ENCODE results near the gene TAB2. TPM values are rescaled to one million over a fixed set of nuclear protein-coding genes. Genes with fewer than 3 reads are reported as not detected.

The TAB2 gene
- total RNA-seq, 4 donors from 2014 or later, result 80.2 to 98.8 (median 91.2) TPM

- Histone ChIP-seq H3K9me3 (no peaks in the 10 kb centered on the region), H3K4me3 (no peak overlapping the region), H3K27me3 (no peaks in the 10 kb centered on the region), H3K36me3 (no peaks in the 10 kb centered on the region), H3K27ac (replicated peaks in 1 of 4) (peak overlapping the region; percentile 11 to 49 (median 15)), H3K4me1 (peaks cover 44 to 83% (median 75%) of the 10 kb centered on the region in 4 donors)
- DNase-seq (ENCODE audit: extremely low spot score), result no peak
- intact Hi-C loops (cut with DNase I), result no loop called here
- TF ChIP-seq, protein P1, sequence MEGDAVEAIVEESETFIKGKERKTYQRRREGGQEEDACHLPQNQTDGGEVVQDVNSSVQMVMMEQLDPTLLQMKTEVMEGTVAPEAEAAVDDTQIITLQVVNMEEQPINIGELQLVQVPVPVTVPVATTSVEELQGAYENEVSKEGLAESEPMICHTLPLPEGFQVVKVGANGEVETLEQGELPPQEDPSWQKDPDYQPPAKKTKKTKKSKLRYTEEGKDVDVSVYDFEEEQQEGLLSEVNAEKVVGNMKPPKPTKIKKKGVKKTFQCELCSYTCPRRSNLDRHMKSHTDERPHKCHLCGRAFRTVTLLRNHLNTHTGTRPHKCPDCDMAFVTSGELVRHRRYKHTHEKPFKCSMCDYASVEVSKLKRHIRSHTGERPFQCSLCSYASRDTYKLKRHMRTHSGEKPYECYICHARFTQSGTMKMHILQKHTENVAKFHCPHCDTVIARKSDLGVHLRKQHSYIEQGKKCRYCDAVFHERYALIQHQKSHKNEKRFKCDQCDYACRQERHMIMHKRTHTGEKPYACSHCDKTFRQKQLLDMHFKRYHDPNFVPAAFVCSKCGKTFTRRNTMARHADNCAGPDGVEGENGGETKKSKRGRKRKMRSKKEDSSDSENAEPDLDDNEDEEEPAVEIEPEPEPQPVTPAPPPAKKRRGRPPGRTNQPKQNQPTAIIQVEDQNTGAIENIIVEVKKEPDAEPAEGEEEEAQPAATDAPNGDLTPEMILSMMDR (IDR thresholded peaks at IDR 0.05), result no peak
- TF ChIP-seq POLR2A (IDR thresholded peaks at IDR 0.05; ENCODE audit: low read depth) (no peak), POLR2AphosphoS5 (IDR thresholded peaks at IDR 0.05) (no peak), EP300 (IDR thresholded peaks at IDR 0.05) (no peak)
- WGBS, result 18% methylated on average over 2 of the region's 2 CpGs
These were observed 5.8 kb downstream of the TAB2 start for GRCh38 chr6:149323353-149323752.

GRCh38 chr6:149323925-149324324, 6.4 kb downstream of the TAB2 start:
- 42% methylated on average over 2 of the region's 2 CpGs for WGBS
- peak overlapping the region; percentile 11 to 49 (median 15) for H3K27ac ChIP-seq (replicated peaks in 1 of 4)
- H3K36me3 ChIP-seq, result no peaks in the 10 kb centered on the region
- intact Hi-C loops (cut with DNase I), result no loop called here
- H3K9me3 ChIP-seq, result no peaks in the 10 kb centered on the region
- no peak overlapping the region for H3K4me3 ChIP-seq
- TF ChIP-seq, protein P1 (IDR thresholded peaks at IDR 0.05), result no peak
- no peak for TF ChIP-seq EP300 (IDR thresholded peaks at IDR 0.05)
- no peak for TF ChIP-seq POLR2AphosphoS5 (IDR thresholded peaks at IDR 0.05)
- TF ChIP-seq POLR2A (IDR thresholded peaks at IDR 0.05; ENCODE audit: low read depth), result no peak
- H3K27me3 ChIP-seq, result no peaks in the 10 kb centered on the region
- H3K4me1 ChIP-seq, result peaks cover 46 to 87% (median 81%) of the 10 kb centered on the region in 4 donors
- DNase-seq (ENCODE audit: extremely low spot score), result no peak

GRCh38 chr6:149324428-149324827, 6.9 kb downstream of the TAB2 start:
- TF ChIP-seq POLR2AphosphoS5 (IDR thresholded peaks at IDR 0.05) (no peak), POLR2A (IDR thresholded peaks at IDR 0.05; ENCODE audit: low read depth) (no peak), EP300 (IDR thresholded peaks at IDR 0.05) (no peak)
- TF ChIP-seq, protein P1 (IDR thresholded peaks at IDR 0.05), result no peak
- intact Hi-C loops (cut with DNase I), result no loop called here
- Histone ChIP-seq H3K36me3 (no peaks in the 10 kb centered on the region), H3K9me3 (no peaks in the 10 kb centered on the region), H3K27me3 (no peaks in the 10 kb centered on the region), H3K27ac (replicated peaks in 1 of 4) (peak overlapping the region in 2 of 4 donors; percentile 9 to 49), H3K4me1 (peaks cover 44 to 87% (median 81%) of the 10 kb centered on the region in 4 donors), H3K4me3 (no peak overlapping the region)
- DNase-seq (ENCODE audit: extremely low spot score), result no peak

DNA sequence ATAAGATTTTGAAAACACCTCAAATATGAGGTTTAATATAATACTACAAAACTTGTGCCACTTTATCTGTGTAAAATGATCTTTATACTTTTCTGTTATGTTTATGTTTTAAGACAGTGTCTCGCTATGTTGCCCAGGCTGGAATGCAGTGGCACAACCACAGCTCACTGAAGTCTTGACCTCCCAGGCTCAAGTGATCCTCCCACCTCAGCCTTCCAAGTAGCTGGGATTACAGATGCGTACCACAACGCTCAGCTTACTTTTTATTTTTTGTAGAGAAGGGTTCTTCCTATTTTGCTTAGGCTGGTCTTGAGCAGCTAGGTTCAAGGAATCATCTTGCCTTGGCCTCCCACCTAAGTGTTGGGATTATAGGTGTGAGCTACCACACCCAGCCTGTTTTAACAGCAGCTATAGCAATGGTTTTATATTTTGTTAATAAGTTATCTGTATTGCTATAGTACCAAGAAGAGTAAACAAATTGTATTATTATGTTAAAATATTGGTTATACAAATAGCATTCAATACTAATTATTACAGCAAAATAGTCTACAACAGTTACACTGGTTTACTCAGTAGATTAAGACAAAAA, 8.2 kb downstream of the TAB2 start:
- H3K27ac ChIP-seq (replicated peaks in 1 of 4), result no peak overlapping the region
- no peak overlapping the region for H3K4me3 ChIP-seq
- no peaks in the 10 kb centered on the region for H3K36me3 ChIP-seq
- no peaks in the 10 kb centered on the region for H3K27me3 ChIP-seq
- DNase-seq (ENCODE audit: extremely low spot score), result no peak
- WGBS, result 85% methylated on average over 3 of the region's 3 CpGs
- H3K4me1 ChIP-seq, result peaks cover 46 to 81% (median 76%) of the 10 kb centered on the region in 4 donors
- TF ChIP-seq, protein P1 (IDR thresholded peaks at IDR 0.05), result no peak
- TF ChIP-seq EP300 (IDR thresholded peaks at IDR 0.05), result no peak
- TF ChIP-seq POLR2AphosphoS5 (IDR thresholded peaks at IDR 0.05), result no peak
- H3K9me3 ChIP-seq, result no peaks in the 10 kb centered on the region
- intact Hi-C loops (cut with DNase I), result no loop called here

GRCh38 chr6:149327638-149328037, 10.1 kb downstream of the TAB2 start:
- Histone ChIP-seq H3K9me3 (no peaks in the 10 kb centered on the region), H3K36me3 (no peaks in the 10 kb centered on the region), H3K27ac (replicated peaks in 1 of 4) (no peak overlapping the region), H3K27me3 (no peaks in the 10 kb centered on the region), H3K4me1 (peaks cover 61 to 88% (median 80%) of the 10 kb centered on the region in 4 donors), H3K4me3 (no peak overlapping the region)
- TF ChIP-seq POLR2A (IDR thresholded peaks at IDR 0.05; ENCODE audit: low read depth), result no peak
- TF ChIP-seq, protein P1 (IDR thresholded peaks at IDR 0.05), result no peak
- TF ChIP-seq EP300 (IDR thresholded peaks at IDR 0.05), result no peak
- no peak for TF ChIP-seq POLR2AphosphoS5 (IDR thresholded peaks at IDR 0.05)
- no peak for DNase-seq (ENCODE audit: extremely low spot score)
- WGBS, result 87% methylated on average over 2 of the region's 2 CpGs
- intact Hi-C loops (cut with DNase I), result no loop called here

Data from esophagus muscularis mucosa (tissue), 4 donors.